B cell (primary cell): Measurements from ENCODE around the gene CTDSPL. TPM values are rescaled to one million over a fixed set of nuclear protein-coding genes. Genes with fewer than 3 reads are reported as not detected.

ENCODE experiments used
- ATAC-seq: fragments of 200-7000 bp; cut with Tn5 transposase; one replicate; pipeline ENCODE4 v1.10.0; 2021; ENCODE audit warnings: low read depth, mild to moderate bottlenecking, moderate number of reproducible peaks, moderate library complexity
- CTCF ChIA-PET: fragments of 350-600 bp; sonication (Branson Sonifier 250); formaldehyde crosslinking; loops from one replicate; lab custom pipeline; 2021; ENCODE audit warnings: antibody characterized with exemption, inconsistent platforms; lab: Charles Lee
- POLR2A ChIA-PET: fragments of 350-600 bp; sonication (Branson Sonifier 250); formaldehyde crosslinking; loops from one replicate; lab custom pipeline; 2021; ENCODE audit warnings: antibody characterized with exemption; lab: Charles Lee
- DNase-seq: peaks from one replicate; pipeline ENCODE4 v3.0.0; 2013
- H2AFZ ChIP-seq: 2 replicates; pipeline ENCODE4 v1.6.1; 2012; ENCODE audit warnings: mild to moderate bottlenecking, low read depth, low read length; ENCODE audit not compliant: insufficient read depth, poor library complexity, severe bottlenecking
- H3K27ac ChIP-seq, 2 donors: 1 replicate in 1 of 2; 2 replicates in 1 of 2; pipeline ENCODE4 v1.5.1; 2012 to 2013; ENCODE audit warnings: low read length in 2 of 2, mild to moderate bottlenecking in 2 of 2, moderate library complexity in 1 of 2
- H3K27me3 ChIP-seq, 4 experiments: fragments of 200-600 bp in 1 of 4; sonication (generic) in 1 of 4; replicated peaks in 1 of 4; 1 replicate in 2 of 4; 2 replicates in 2 of 4; pipeline versions ENCODE4 v1.6.1 to v1.7.0; 2013 to 2016; ENCODE audit warnings: low read length in 3 of 4, mild to moderate bottlenecking in 2 of 4, mixed read lengths in 1 of 4, moderate library complexity in 1 of 4; ENCODE audit not compliant: insufficient read depth in 4 of 4, control insufficient read depth in 3 of 4; ENCODE audit errors: control extremely low read depth in 1 of 4
- H3K36me3 ChIP-seq, 2 experiments: replicated peaks in 1 of 2; 1 replicate in 1 of 2; 2 replicates in 1 of 2; pipeline versions ENCODE4 v1.6.1 to v1.7.1; 2013; ENCODE audit warnings: low read length in 1 of 2; ENCODE audit not compliant: insufficient read depth in 2 of 2, control insufficient read depth in 1 of 2; ENCODE audit errors: control extremely low read depth in 1 of 2, extremely low read depth in 1 of 2
- H3K4me1 ChIP-seq, 2 donors: fragments of 200-600 bp in 1 of 2; sonication (generic) in 1 of 2; 1 replicate in 1 of 2; 2 replicates in 1 of 2; pipeline versions ENCODE4 v1.5.1 to v1.6.1; 2013 to 2017; ENCODE audit warnings: low read length in 2 of 2; ENCODE audit not compliant: control insufficient read depth in 2 of 2, insufficient read depth in 2 of 2
- H3K4me2 ChIP-seq: replicated peaks from 2 replicates; pipeline ENCODE3; 2012; ENCODE audit warnings: mild to moderate bottlenecking, low read depth, low read length; ENCODE audit not compliant: poor library complexity, severe bottlenecking
- H3K4me3 ChIP-seq, 5 experiments: fragments of 200-600 bp in 1 of 5; sonication (generic) in 1 of 5; 1 replicate in 3 of 5; 2 replicates in 2 of 5; pipeline versions ENCODE4 v1.5.1 to v1.7.0; 2011 to 2016; ENCODE audit warnings: low read length in 4 of 5, mild to moderate bottlenecking in 4 of 5, low read depth in 2 of 5, control low read depth in 1 of 5, moderate library complexity in 1 of 5; ENCODE audit not compliant: insufficient read depth in 1 of 5; ENCODE audit errors: control extremely low read depth in 1 of 5, extremely low read depth in 1 of 5
- H3K79me2 ChIP-seq: fragments of 200-600 bp; sonication (generic); one replicate; pipeline ENCODE4 v1.6.0; 2016; ENCODE audit warnings: low read length; ENCODE audit not compliant: control insufficient read depth, insufficient read depth
- H3K9ac ChIP-seq: fragments of 200-600 bp; sonication (generic); 2 replicates; pipeline ENCODE4 v1.6.1; 2017; ENCODE audit warnings: mild to moderate bottlenecking, low read length, moderate library complexity
- H3K9me3 ChIP-seq, 3 donors: one replicate each; pipeline versions ENCODE4 v1.6.1 to v1.7.1; 2013; ENCODE audit warnings: low read length in 2 of 3; ENCODE audit not compliant: control insufficient read depth in 2 of 3, insufficient read depth in 1 of 3; ENCODE audit errors: control extremely low read depth in 1 of 3
- H4K20me1 ChIP-seq: 2 replicates; pipeline ENCODE4 v1.6.0; 2012; ENCODE audit warnings: mild to moderate bottlenecking, low read length; ENCODE audit not compliant: insufficient read depth, control insufficient read depth, poor library complexity, severe bottlenecking
- H3K27ac Mint-ChIP-seq: one replicate; pipeline ENCODE4 v1.8.0; 2021; ENCODE audit warnings: mixed read lengths
- H3K27me3 Mint-ChIP-seq: one replicate; pipeline ENCODE4 v1.8.0; 2021; ENCODE audit warnings: mixed read lengths
- H3K4me1 Mint-ChIP-seq: one replicate; pipeline ENCODE4 v1.8.0; 2021; ENCODE audit warnings: mixed read lengths
- H3K4me3 Mint-ChIP-seq: one replicate; pipeline ENCODE4 v1.8.0; 2021; ENCODE audit warnings: mixed read lengths
- H3K9me3 Mint-ChIP-seq: one replicate; pipeline ENCODE4 v1.8.0; 2022; ENCODE audit warnings: mixed read lengths; ENCODE audit not compliant: insufficient read depth
- CTCF ChIP-seq: fragments of 200-600 bp; IDR thresholded peaks from one replicate; pipeline ENCODE4 v1.8.0; 2022; ENCODE audit warnings: antibody characterized with exemption, mild to moderate bottlenecking
- EZH2 ChIP-seq: IDR thresholded peaks from 2 replicates; pipeline ENCODE4 v1.6.1; 2012; ENCODE audit warnings: borderline replicate concordance, low read depth, mild to moderate bottlenecking, moderate library complexity, low read length; ENCODE audit not compliant: insufficient read depth, poor library complexity, severe bottlenecking
- WGBS: methylation state at CpG from one replicate; pipeline ENCODE4 v1.1.5; 2013; ENCODE audit warnings: missing lambda C conversion rate; ENCODE audit not compliant: insufficient coverage; 5-methylcytosine and 5-hydroxymethylcytosine counted together
- intact Hi-C: fragments of 100-400 bp; cut with micrococcal nuclease; formaldehyde crosslinking; loops from one replicate; pipeline ENCODE4 v1.10.0; 2022
- polyA plus RNA-seq: library from polyadenylated mRNA; depleted of rRNA; stranded (reverse); fragments of >200 nt; gene quantifications from 2 replicates; pipeline ENCODE4 v1.2.3, GENCODE V29; 2012
- total RNA-seq, 2 donors: library from RNA; stranded (reverse); fragments of 120-200 nt in 1 of 2; gene quantifications; 1 replicate in 1 of 2; 2 replicates in 1 of 2; pipeline versions ENCODE4 v1.2.3 to v1.2.4, GENCODE V29; 2013 to 2022

Gene CTDSPL
- total and polyA plus RNA-seq, 2 donors (not counting 1 experiment from before 2014, with no cell fraction given): not detected

GRCh38 chr3:38029400-38030125 lies 167.9 kb downstream of the CTDSPL start, which contains the start of gene PLCD1:
PLCD1 (minus strand) TSS chr3:38029642; CDS start chr3:38029539, 103 bp downstream.
- no peaks in the 10 kb centered on the region for H3K79me2 ChIP-seq
- peaks cover 26 to 31% of the 10 kb centered on the region in 2 donors for H3K4me1 ChIP-seq
- H3K27me3 Mint-ChIP-seq: peaks cover 41% of the 10 kb centered on the region
- H3K27ac ChIP-seq: no peak within 1 kb of the TSS
- H2AFZ ChIP-seq: peak within 1 kb of the TSS; percentile 55
- peak within 1 kb of the TSS; percentile 69 for H3K4me3 Mint-ChIP-seq
- peaks cover 23% of the 10 kb centered on the region for H3K4me1 Mint-ChIP-seq
- 4% methylated on average over 69 of the region's 75 CpGs for WGBS
- H4K20me1 ChIP-seq: no peaks in the 10 kb centered on the region
- ATAC-seq (no peak), DNase-seq (no peak)
- peak within 1 kb of the TSS; percentile 12 to 56 (median 50) for H3K4me3 ChIP-seq
- H3K9ac ChIP-seq: peak within 1 kb of the TSS; percentile 56
- no peaks in the 10 kb centered on the region for H3K9me3 Mint-ChIP-seq
- peak; percentile 63 for TF ChIP-seq EZH2
- TF ChIP-seq CTCF: no peak
- H3K4me2 ChIP-seq: peak within 1 kb of the TSS; percentile 88
- ChIA-PET CTCF (interaction anchor here (2.4 kb wide), 1 partner anchor 9 kb away, joined by 7 read pairs; the partner anchor contains the start of gene DLEC1), POLR2A (interaction anchor here (1.2 kb wide), 1 partner anchor 10 kb away, joined by 4 read pairs; the partner anchor contains the start of gene DLEC1)
- H3K36me3 ChIP-seq: no peaks in the 10 kb centered on the region
- peaks cover 0 to 19% (median 0%) of the 10 kb centered on the region in 3 donors for H3K9me3 ChIP-seq
- intact Hi-C loops: no loop called here
- H3K27ac Mint-ChIP-seq: peak within 1 kb of the TSS; percentile 6
- H3K27me3 ChIP-seq: peaks cover 0 to 56% (median 22%) of the 10 kb centered on the region in 4 experiments
